Measurements from ENCODE around the gene COL21A1.
"Not testable (repeated sequence)": the region's sequence is repeated elsewhere in the genome, so short reads cannot be mapped to it uniquely, and the experiment has no call there.

The COL21A1 gene

GRCh38 chr6:56043761-56044160, 203.6 kb downstream of the COL21A1 start:
- no peak for DNase-seq

GRCh38 chr6:56043076-56043475, 204.3 kb downstream of the COL21A1 start:
- no peak for DNase-seq

- DNase-seq, result no peak
Measured at GRCh38 chr6:56041591-56041990, 205.8 kb downstream of the COL21A1 start.

- no peak for DNase-seq
Measured at GRCh38 chr6:56040889-56041301, 206.5 kb downstream of the COL21A1 start.

GRCh38 chr6:56040223-56040622, 207.2 kb downstream of the COL21A1 start:
- DNase-seq, result no peak

- DNase-seq, result no peak
Measured at GRCh38 chr6:56038764-56039163, 208.6 kb downstream of the COL21A1 start.

GRCh38 chr6:56037601-56038000, 209.8 kb downstream of the COL21A1 start:
- no peak for DNase-seq

GRCh38 chr6:56036916-56037600, 210.3 kb downstream of the COL21A1 start:
- DNase-seq, result no peak

GRCh38 chr6:56033401-56033800, 214.0 kb downstream of the COL21A1 start:
- DNase-seq, result no peak

- DNase-seq, result no peak
Measured at GRCh38 chr6:56032715-56033260, 214.6 kb downstream of the COL21A1 start.

- DNase-seq, result no peak
Measured at GRCh38 chr6:56027865-56028264, 219.5 kb downstream of the COL21A1 start.

GRCh38 chr6:56026455-56027180, 220.8 kb downstream of the COL21A1 start:
- DNase-seq, result no peak

- DNase-seq, result no peak
Measured at GRCh38 chr6:56025795-56026194, 221.6 kb downstream of the COL21A1 start.

GRCh38 chr6:56024931-56025330, 222.4 kb downstream of the COL21A1 start:
- DNase-seq, result no peak

- no peak for DNase-seq
Measured at GRCh38 chr6:56023829-56024228, 223.6 kb downstream of the COL21A1 start.

- DNase-seq, result no peak
Measured at GRCh38 chr6:56022678-56023077, 224.7 kb downstream of the COL21A1 start.

- no peak for DNase-seq
Measured at GRCh38 chr6:56021943-56022342, 225.4 kb downstream of the COL21A1 start.

GRCh38 chr6:56019973-56020372, 227.4 kb downstream of the COL21A1 start:
- no peak for DNase-seq

- DNase-seq, result no peak
Measured at GRCh38 chr6:56017198-56017597, 230.2 kb downstream of the COL21A1 start.

GRCh38 chr6:56014039-56014438, 233.3 kb downstream of the COL21A1 start:
- DNase-seq, result not testable (repeated sequence)

GRCh38 chr6:56009636-56010035, 237.7 kb downstream of the COL21A1 start:
- DNase-seq, result no peak
